ENCODE results near the gene PAX9. TPM values are rescaled to one million over a fixed set of nuclear protein-coding genes. Genes with fewer than 3 reads are reported as not detected.
A peak's percentile ranks its signal among the peaks of the same experiment; 100 is the strongest.

The PAX9 gene
- total and polyA plus RNA-seq, 2 donors (not counting 1 experiment from before 2014, with no cell fraction given), result 0.03 TPM; not detected in 1

DNA sequence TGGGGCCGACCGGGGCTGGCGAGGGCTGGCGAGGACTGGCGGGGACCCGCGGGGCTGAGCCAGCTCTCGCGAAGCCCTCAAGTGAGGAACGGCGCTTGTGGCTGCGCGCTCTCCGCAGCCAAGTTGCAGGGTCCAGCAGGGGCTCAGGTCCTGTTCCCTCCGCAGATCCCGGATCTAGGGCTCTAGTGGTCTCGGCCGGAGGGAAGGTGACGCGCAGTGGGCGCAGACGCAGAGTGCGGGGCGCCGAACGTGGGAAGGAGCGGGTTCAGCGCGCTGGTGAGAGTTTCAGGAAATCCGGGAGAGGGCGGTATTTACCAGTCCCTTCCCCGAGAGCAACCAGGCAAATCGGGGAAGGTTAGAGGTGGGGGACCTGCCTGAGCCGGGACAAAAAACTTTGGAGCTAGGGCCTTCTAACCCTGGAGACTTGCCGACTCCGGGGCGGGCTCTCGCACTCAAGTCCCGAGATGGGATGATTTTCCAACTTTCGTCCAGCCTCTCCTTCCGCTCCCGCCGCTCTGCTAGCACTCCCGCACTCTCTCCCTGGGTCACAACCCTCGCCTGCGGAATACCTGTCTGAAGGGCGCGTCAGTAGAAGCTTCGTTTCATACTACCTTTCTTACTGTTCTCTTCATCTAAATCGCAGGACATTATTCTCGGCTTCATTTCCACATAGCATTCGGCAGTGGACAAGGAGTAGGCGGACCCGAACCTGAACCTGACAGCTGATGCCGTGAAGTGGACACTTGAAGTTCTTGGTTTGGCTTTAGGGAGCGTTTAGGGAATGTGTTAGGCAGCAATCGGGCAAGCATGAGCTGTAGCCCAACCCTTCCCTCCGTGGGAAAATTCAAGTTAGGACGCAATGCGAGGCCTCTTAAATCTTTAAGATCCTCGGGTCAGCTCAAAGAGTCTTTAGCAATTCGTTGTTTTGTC lies 13.6 kb upstream of the PAX9 start:
- peak overlapping the region in 2 of 4 experiments; percentile 23 to 40 for H3K4me3 ChIP-seq (replicated peaks in 1 of 4; ENCODE audit: control extremely low read depth in 1 of 4, insufficient read depth in 1 of 4, low read depth in 3 of 4, low read length in 4 of 4)
- H3K9ac ChIP-seq (ENCODE audit: insufficient read depth, low read length), result no peak overlapping the region
- peak; percentile 39 to 45 for DNase-seq (ENCODE audit: low read depth in 2 of 2)
- H3K27ac ChIP-seq (ENCODE audit: insufficient read depth, low read length), result no peak overlapping the region
- H3K9me3 ChIP-seq (ENCODE audit: control insufficient read depth, insufficient read depth, low read depth, low read length), result no peaks in the 10 kb centered on the region
- H3K36me3 ChIP-seq (ENCODE audit: control insufficient read depth, insufficient read depth, low read length), result no peaks in the 10 kb centered on the region
- peak overlapping the region; percentile 56 for H3K4me2 ChIP-seq (ENCODE audit: extremely low read depth, insufficient read depth, low read length)
- H3K4me1 ChIP-seq (ENCODE audit: control insufficient read depth, extremely low read depth, insufficient read depth, low read length), result no peaks in the 10 kb centered on the region
- peak overlapping the region; percentile 49 for H2AFZ ChIP-seq (ENCODE audit: low read length)
- no peaks in the 10 kb centered on the region for H4K20me1 ChIP-seq (ENCODE audit: control insufficient read depth, extremely low read depth, insufficient read depth, low read length)
- peak; percentile 96 for TF ChIP-seq EZH2 (IDR thresholded peaks at IDR 0.05; ENCODE audit: low read length, missing control alignments)
- TF ChIP-seq, protein P1, sequence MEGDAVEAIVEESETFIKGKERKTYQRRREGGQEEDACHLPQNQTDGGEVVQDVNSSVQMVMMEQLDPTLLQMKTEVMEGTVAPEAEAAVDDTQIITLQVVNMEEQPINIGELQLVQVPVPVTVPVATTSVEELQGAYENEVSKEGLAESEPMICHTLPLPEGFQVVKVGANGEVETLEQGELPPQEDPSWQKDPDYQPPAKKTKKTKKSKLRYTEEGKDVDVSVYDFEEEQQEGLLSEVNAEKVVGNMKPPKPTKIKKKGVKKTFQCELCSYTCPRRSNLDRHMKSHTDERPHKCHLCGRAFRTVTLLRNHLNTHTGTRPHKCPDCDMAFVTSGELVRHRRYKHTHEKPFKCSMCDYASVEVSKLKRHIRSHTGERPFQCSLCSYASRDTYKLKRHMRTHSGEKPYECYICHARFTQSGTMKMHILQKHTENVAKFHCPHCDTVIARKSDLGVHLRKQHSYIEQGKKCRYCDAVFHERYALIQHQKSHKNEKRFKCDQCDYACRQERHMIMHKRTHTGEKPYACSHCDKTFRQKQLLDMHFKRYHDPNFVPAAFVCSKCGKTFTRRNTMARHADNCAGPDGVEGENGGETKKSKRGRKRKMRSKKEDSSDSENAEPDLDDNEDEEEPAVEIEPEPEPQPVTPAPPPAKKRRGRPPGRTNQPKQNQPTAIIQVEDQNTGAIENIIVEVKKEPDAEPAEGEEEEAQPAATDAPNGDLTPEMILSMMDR (conservative IDR thresholded peaks at IDR 0.05 in 1 of 2, IDR thresholded peaks at IDR 0.05 in 1 of 2; ENCODE audit: low read depth in 1 of 2, low read length in 2 of 2), result peak; percentile 47 to 50
- peaks cover 49% of the 10 kb centered on the region for H3K27me3 ChIP-seq (ENCODE audit: control insufficient read depth, insufficient read depth, low read length)
- no peaks in the 10 kb centered on the region for H3K79me2 ChIP-seq (ENCODE audit: control insufficient read depth, insufficient read depth, low read length)

DNA sequence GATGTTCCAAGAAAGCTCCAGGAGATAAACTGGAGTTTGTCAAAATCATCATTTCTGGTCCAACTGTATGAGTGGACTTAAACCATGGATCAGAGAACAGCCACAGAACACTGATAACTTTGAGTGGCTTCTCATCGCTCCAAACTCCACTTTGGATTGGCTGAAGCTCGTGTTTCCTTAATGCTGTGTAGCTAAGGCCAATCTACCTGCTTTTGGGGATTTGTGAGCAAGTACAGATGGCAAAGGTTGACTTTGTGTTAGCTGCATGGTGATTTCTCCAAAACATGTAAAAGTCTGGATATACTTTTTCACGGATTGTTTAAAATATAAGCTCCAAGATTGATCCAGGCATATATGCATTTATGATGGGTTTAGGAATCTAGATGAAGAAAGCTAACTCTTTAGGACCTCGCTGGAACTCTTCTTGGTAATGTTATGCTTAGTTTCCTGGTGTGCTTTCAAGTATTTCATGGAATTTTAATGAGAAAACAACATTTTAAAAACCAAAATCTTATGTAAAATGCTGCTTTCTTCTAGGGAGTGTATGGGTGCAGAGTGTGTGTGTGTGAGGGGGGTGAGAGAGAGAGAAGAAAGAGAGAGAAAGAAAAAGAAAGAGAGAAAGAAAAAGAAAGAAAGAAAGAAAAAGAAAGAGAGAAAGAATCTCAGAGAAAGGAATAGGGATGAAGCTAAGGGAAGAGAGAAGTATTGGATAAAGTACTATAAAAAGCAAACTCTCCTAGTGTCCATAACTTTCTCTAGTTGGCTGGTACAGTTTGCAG lies 11.6 kb upstream of the PAX9 start:
- no peak for DNase-seq (ENCODE audit: low read depth in 2 of 2)
- no peak overlapping the region for H3K4me3 ChIP-seq (replicated peaks in 1 of 4; ENCODE audit: control extremely low read depth in 1 of 4, insufficient read depth in 1 of 4, low read depth in 3 of 4, low read length in 4 of 4)
- no peaks in the 10 kb centered on the region for H4K20me1 ChIP-seq (ENCODE audit: control insufficient read depth, extremely low read depth, insufficient read depth, low read length)
- H3K4me2 ChIP-seq (ENCODE audit: extremely low read depth, insufficient read depth, low read length), result no peak overlapping the region
- TF ChIP-seq, protein P1 (conservative IDR thresholded peaks at IDR 0.05 in 1 of 2, IDR thresholded peaks at IDR 0.05 in 1 of 2; ENCODE audit: low read depth in 1 of 2, low read length in 2 of 2), result no peak
- TF ChIP-seq EZH2 (IDR thresholded peaks at IDR 0.05; ENCODE audit: low read length, missing control alignments), result no peak
- peaks cover 64% of the 10 kb centered on the region for H3K27me3 ChIP-seq (ENCODE audit: control insufficient read depth, insufficient read depth, low read length)
- no peaks in the 10 kb centered on the region for H3K9me3 ChIP-seq (ENCODE audit: control insufficient read depth, insufficient read depth, low read depth, low read length)
- no peak overlapping the region for H3K27ac ChIP-seq (ENCODE audit: insufficient read depth, low read length)
- H3K36me3 ChIP-seq (ENCODE audit: control insufficient read depth, insufficient read depth, low read length), result no peaks in the 10 kb centered on the region
- H2AFZ ChIP-seq (ENCODE audit: low read length), result no peak overlapping the region
- no peaks in the 10 kb centered on the region for H3K4me1 ChIP-seq (ENCODE audit: control insufficient read depth, extremely low read depth, insufficient read depth, low read length)
- no peaks in the 10 kb centered on the region for H3K79me2 ChIP-seq (ENCODE audit: control insufficient read depth, insufficient read depth, low read length)
- no peak overlapping the region for H3K9ac ChIP-seq (ENCODE audit: insufficient read depth, low read length)
